Pancreas (tissue), 10 donors: ENCODE measurements around the gene NHLRC2. TPM values are rescaled to one million over a fixed set of nuclear protein-coding genes. Genes with fewer than 3 reads are reported as not detected.

Experiments
- ATAC-seq, 4 donors: fragments of 200-7000 bp; cut with Tn5 transposase; one replicate each; pipeline versions ENCODE4 v1.8.0 to v1.9.1; 2020; ENCODE audit warnings: mild to moderate bottlenecking in 4 of 4, moderate library complexity in 4 of 4
- DNase-seq, 6 donors: peaks; one replicate each; pipeline ENCODE4 v3.0.0-alpha.2; 2020
- FAIRE-seq: peaks from 2 replicates; lab custom pipeline; 2012; peaks lifted over from hg19 to GRCh38; lab: Jason Lieb, UNC
- H3K27ac ChIP-seq, 4 donors: fragments of 200-600 bp; sonication (generic); 1 replicate in 3 of 4; 2 replicates in 1 of 4; pipeline versions ENCODE4 v1.5.0 to v1.8.0; 2020
- H3K27me3 ChIP-seq, 4 donors: fragments of 200-600 bp; one replicate each; pipeline ENCODE4 v1.8.0; 2021
- H3K36me3 ChIP-seq, 3 donors: fragments of 200-600 bp; sonication (generic) in 1 of 3; one replicate each; pipeline versions ENCODE4 v1.5.0 to v1.8.0; 2020 to 2021
- H3K4me1 ChIP-seq, 3 donors: fragments of 200-600 bp; one replicate each; pipeline ENCODE4 v1.8.0; 2021
- H3K4me3 ChIP-seq, 4 donors: fragments of 200-600 bp; sonication (generic) in 2 of 4; one replicate each; pipeline versions ENCODE4 v1.5.0 to v1.8.0; 2020 to 2021
- H3K9me3 ChIP-seq, 4 donors: fragments of 200-600 bp; one replicate each; pipeline ENCODE4 v1.8.0; 2021
- CTCF ChIP-seq, 4 donors: fragments of 200-600 bp; sonication (generic) in 3 of 4; IDR thresholded peaks; one replicate each; pipeline versions ENCODE4 v1.5.0 to v1.8.0; 2021; ENCODE audit warnings: antibody characterized with exemption in 4 of 4
- WGBS, 2 donors: extraction: QIAGEN DNeasy Blood & Tissue Kit; methylation state at CpG; one replicate each; pipeline ENCODE4 v1.1.7; 2013; 5-methylcytosine and 5-hydroxymethylcytosine counted together
- intact Hi-C, 3 donors: fragments of 100-400 bp; cut with DNase I; formaldehyde crosslinking; loops; one replicate each; pipeline versions ENCODE4 v1.11.1 to v1.14.2; 2022
- polyA plus RNA-seq, 2 donors: library from polyadenylated mRNA; stranded (reverse); fragments of 200-250 nt; gene quantifications; one replicate each; pipeline ENCODE4 v1.2.3, GENCODE V29; 2013
- total RNA-seq, 6 donors: library from RNA; stranded (reverse); fragmentation: NEBNext Ultra II Directional in 4 of 6; extraction: Animal tissue kit (Norgen Biotek cat#: 25700) in 4 of 6; gene quantifications; one replicate each; pipeline versions ENCODE4 v1.2.1 to v1.2.4, GENCODE V29; 2021 to 2023
- donor health status: healthy with polysubstance abuse.
- donor health status: DM: no; HTN: no; CAD: no; lungs with moderate emphysema.
- donor health status: DM: no; HTN: no; CAD: no.
- donor health status: control.
- donor health status: control.
- donor health status: Bipolar disorder and iron deficiency.
- donor health status: DM: yes; HTN: yes; CAD: no.
- donor health status: DM: no; HTN: no; CAD: no.
- donor health status: DM: no; HTN: no; CAD: no.
- donor health status: DM: yes; HTN: yes; CAD: no.

NHLRC2 gene
- total and polyA plus RNA-seq, 8 donors = 4.3 to 24.0 (median 17.4) TPM

- Histone ChIP-seq H3K36me3 (no peaks in the 10 kb centered on the region), H3K27me3 (no peaks in the 10 kb centered on the region), H3K4me3 (no peak overlapping the region), H3K9me3 (no peaks in the 10 kb centered on the region), H3K4me1 (no peaks in the 10 kb centered on the region), H3K27ac (no peak overlapping the region)
- no peak for ATAC-seq
- no peak for DNase-seq
- no peak for FAIRE-seq
- WGBS, 2 donors = 44 to 49% methylated on average over 1 of the region's 1 CpG
- no peak for TF ChIP-seq CTCF (IDR thresholded peaks at IDR 0.05)
- intact Hi-C loops = no loop called here
These were observed 12.3 kb upstream of the NHLRC2 start for GRCh38 chr10:113842171-113842570.

GRCh38 chr10:113843972-113844485 lies 10.4 kb upstream of the NHLRC2 start:
- Histone ChIP-seq H3K36me3 (no peaks in the 10 kb centered on the region), H3K4me1 (no peaks in the 10 kb centered on the region), H3K27ac (no peak overlapping the region), H3K27me3 (no peaks in the 10 kb centered on the region), H3K4me3 (no peak overlapping the region), H3K9me3 (no peaks in the 10 kb centered on the region)
- no peak for TF ChIP-seq CTCF (IDR thresholded peaks at IDR 0.05)
- intact Hi-C loops = no loop called here
- 77 to 79% methylated on average over 6 of the region's 6 CpGs for WGBS, 2 donors
- DNase-seq (no peak), FAIRE-seq (no peak), ATAC-seq (no peak)

- H3K27ac ChIP-seq = no peak overlapping the region
- no peak for FAIRE-seq
- 90 to 99% methylated on average over 2 of the region's 2 CpGs for WGBS, 2 donors
- DNase-seq = no peak
- no peaks in the 10 kb centered on the region for H3K9me3 ChIP-seq
- ATAC-seq = no peak
- H3K27me3 ChIP-seq = no peaks in the 10 kb centered on the region
- no peak overlapping the region for H3K4me3 ChIP-seq
- no peak for TF ChIP-seq CTCF (IDR thresholded peaks at IDR 0.05)
- H3K4me1 ChIP-seq = peaks cover 0 to 13% (median 4%) of the 10 kb centered on the region in 3 donors
- H3K36me3 ChIP-seq = no peaks in the 10 kb centered on the region
- intact Hi-C loops = no loop called here
These were observed 8.4 kb upstream of the NHLRC2 start for GRCh38 chr10:113846036-113846435.

GRCh38 chr10:113849140-113849803 lies 5.2 kb upstream of the NHLRC2 start:
- ATAC-seq (no peak), DNase-seq (no peak), FAIRE-seq (no peak)
- intact Hi-C loops = no loop called here
- H3K27me3 ChIP-seq = no peaks in the 10 kb centered on the region
- H3K4me3 ChIP-seq = no peak overlapping the region
- H3K36me3 ChIP-seq = no peaks in the 10 kb centered on the region
- no peak for TF ChIP-seq CTCF (IDR thresholded peaks at IDR 0.05)
- peaks cover 4 to 32% (median 22%) of the 10 kb centered on the region in 3 donors for H3K4me1 ChIP-seq
- H3K27ac ChIP-seq = no peak overlapping the region
- H3K9me3 ChIP-seq = no peaks in the 10 kb centered on the region
- WGBS, 2 donors = 74 to 83% methylated on average over 5 of the region's 5 CpGs

- FAIRE-seq (no peak), ATAC-seq (no peak), DNase-seq (no peak)
- intact Hi-C loops = no loop called here
- no peak overlapping the region for H3K27ac ChIP-seq
- H3K4me3 ChIP-seq = no peak overlapping the region
- 86 to 92% methylated on average over 7 of the region's 7 CpGs for WGBS, 2 donors
- H3K4me1 ChIP-seq = peaks cover 4 to 32% (median 22%) of the 10 kb centered on the region in 3 donors
- no peak for TF ChIP-seq CTCF (IDR thresholded peaks at IDR 0.05)
- H3K9me3 ChIP-seq = no peaks in the 10 kb centered on the region
- H3K36me3 ChIP-seq = no peaks in the 10 kb centered on the region
- H3K27me3 ChIP-seq = no peaks in the 10 kb centered on the region
These were observed 4.5 kb upstream of the NHLRC2 start for GRCh38 chr10:113849946-113850345.
